Measurements from ENCODE around the gene RNF10.

GRCh38 chr12:120586206-120586605, 52.0 kb downstream of the RNF10 start:
- TF ChIP-seq CTCF (IDR thresholded peaks at IDR 0.05; ENCODE audit: low read length), result no peak
- no peak for TF ChIP-seq EZH2 (IDR thresholded peaks at IDR 0.05; ENCODE audit: borderline replicate concordance, low read length)

All from OCI-LY1 (cell line).